Ramos (cell line): ENCODE results near the gene MED12.

Experiments
- in situ Hi-C: fragments of 300-500 bp; cut with MboI; formaldehyde crosslinking; loops from one replicate; pipeline ENCODE4 v1.14.3; 2022; ENCODE audit warnings: low sequenced_read_pairs; ENCODE audit not compliant: unreplicated experiment

MED12 gene

GRCh38 chrX:71118032-71118984 lies at the start of gene MED12:
Gene MED12, plus strand, starts transcription at chrX:71118596. Its CDS starts 159 bp downstream, at chrX:71118755.
- in situ Hi-C loops: no loop called here

GRCh38 chrX:71070531-71070930 lies 47.9 kb upstream of the MED12 start:
- in situ Hi-C loops: no loop called here

GRCh38 chrX:71081330-71082123 lies 36.9 kb upstream of the MED12 start:
- in situ Hi-C loops: no loop called here

- in situ Hi-C loops: no loop called here
These were observed 36.2 kb upstream of the MED12 start for GRCh38 chrX:71082124-71082647.

GRCh38 chrX:71082822-71083221 lies 35.6 kb upstream of the MED12 start:
- in situ Hi-C loops: no loop called here

- in situ Hi-C loops: no loop called here
These were observed 32.5 kb upstream of the MED12 start for GRCh38 chrX:71085900-71086299.

GRCh38 chrX:71091263-71091662 lies 27.1 kb upstream of the MED12 start:
- in situ Hi-C loops: no loop called here

GRCh38 chrX:71095033-71095432 lies 23.4 kb upstream of the MED12 start:
- in situ Hi-C loops: no loop called here

- in situ Hi-C loops: no loop called here
These were observed 22.8 kb upstream of the MED12 start, which contains the start of gene FOXO4 for GRCh38 chrX:71095555-71095980. Gene FOXO4, plus strand, starts transcription at chrX:71095851. Its CDS starts 678 bp downstream, at chrX:71096529.

GRCh38 chrX:71095981-71096759 lies 22.2 kb upstream of the MED12 start:
- in situ Hi-C loops: no loop called here

GRCh38 chrX:71096760-71097032 lies 21.7 kb upstream of the MED12 start:
- in situ Hi-C loops: no loop called here

GRCh38 chrX:71098302-71098701 lies 20.1 kb upstream of the MED12 start:
- in situ Hi-C loops: no loop called here

- in situ Hi-C loops: no loop called here
These were observed 19.4 kb upstream of the MED12 start for GRCh38 chrX:71098951-71099506.

- in situ Hi-C loops: no loop called here
These were observed 18.7 kb upstream of the MED12 start for GRCh38 chrX:71099736-71100135.

GRCh38 chrX:71100581-71101505 lies 17.6 kb upstream of the MED12 start:
- in situ Hi-C loops: no loop called here

- in situ Hi-C loops: no loop called here
These were observed 16.1 kb upstream of the MED12 start for GRCh38 chrX:71102292-71102691.

GRCh38 chrX:71103110-71103983 lies 15.0 kb upstream of the MED12 start:
- in situ Hi-C loops: no loop called here

- in situ Hi-C loops: no loop called here
These were observed 12.8 kb upstream of the MED12 start for GRCh38 chrX:71105628-71106027.
